HG03565 (cell line): ENCODE data around the gene KPRP.

Experiments used
- ATAC-seq: cut with Tn5 transposase; IDR thresholded peaks from one replicate; pipeline ENCODE4 v1.9.1; 2021; ENCODE audit warnings: mild to moderate bottlenecking, moderate library complexity; ENCODE audit not compliant: unreplicated experiment

The KPRP gene, protein sequence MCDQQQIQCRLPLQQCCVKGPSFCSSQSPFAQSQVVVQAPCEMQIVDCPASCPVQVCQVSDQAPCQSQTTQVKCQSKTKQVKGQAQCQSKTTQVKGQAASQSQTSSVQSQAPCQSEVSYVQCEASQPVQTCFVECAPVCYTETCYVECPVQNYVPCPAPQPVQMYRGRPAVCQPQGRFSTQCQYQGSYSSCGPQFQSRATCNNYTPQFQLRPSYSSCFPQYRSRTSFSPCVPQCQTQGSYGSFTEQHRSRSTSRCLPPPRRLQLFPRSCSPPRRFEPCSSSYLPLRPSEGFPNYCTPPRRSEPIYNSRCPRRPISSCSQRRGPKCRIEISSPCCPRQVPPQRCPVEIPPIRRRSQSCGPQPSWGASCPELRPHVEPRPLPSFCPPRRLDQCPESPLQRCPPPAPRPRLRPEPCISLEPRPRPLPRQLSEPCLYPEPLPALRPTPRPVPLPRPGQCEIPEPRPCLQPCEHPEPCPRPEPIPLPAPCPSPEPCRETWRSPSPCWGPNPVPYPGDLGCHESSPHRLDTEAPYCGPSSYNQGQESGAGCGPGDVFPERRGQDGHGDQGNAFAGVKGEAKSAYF

DNA sequence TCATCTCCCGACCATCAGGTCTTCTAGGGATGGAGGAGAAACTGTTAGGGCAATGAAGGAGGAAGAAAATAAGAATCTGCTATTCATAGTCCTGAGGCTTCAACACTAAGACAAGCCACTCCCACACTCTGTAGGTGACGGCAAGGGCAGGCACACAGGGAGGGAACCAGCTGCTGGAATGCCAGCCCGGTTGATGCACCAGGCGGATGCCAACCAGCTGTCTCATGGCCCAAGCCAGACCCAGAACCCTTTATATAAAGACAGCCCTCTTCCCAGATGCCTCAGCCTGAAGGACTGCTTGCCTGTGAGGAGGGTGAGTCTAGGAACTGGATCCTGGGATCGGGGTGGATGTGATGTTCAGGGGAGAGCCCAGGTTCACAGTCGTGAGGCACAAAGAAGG is at the start of gene KPRP:
KPRP (plus strand) TSS at position 279 of the 400 bp plus-strand sequence. CDS start 1,564 bp downstream, outside the sequence.
- no peak for ATAC-seq

DNA sequence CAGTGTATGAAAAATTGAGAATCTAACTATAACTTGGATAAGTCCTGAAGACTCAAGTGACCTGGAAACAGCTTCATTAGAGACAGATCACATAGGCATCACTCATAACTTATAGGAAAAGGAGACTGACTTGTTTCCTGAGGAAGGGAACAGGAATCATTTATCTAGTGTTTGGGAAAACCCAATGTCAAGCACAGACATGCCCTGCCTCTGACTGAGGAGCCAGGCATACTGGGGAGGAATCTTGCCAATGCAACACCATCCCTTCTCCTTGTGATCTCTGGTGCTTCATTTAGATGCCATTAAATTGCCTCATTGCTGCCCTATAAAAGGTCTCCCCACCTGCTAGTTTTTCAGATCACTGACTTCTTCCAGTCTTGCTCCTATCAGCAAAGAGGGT is 39.6 kb upstream of the KPRP start:
- no peak for ATAC-seq

DNA sequence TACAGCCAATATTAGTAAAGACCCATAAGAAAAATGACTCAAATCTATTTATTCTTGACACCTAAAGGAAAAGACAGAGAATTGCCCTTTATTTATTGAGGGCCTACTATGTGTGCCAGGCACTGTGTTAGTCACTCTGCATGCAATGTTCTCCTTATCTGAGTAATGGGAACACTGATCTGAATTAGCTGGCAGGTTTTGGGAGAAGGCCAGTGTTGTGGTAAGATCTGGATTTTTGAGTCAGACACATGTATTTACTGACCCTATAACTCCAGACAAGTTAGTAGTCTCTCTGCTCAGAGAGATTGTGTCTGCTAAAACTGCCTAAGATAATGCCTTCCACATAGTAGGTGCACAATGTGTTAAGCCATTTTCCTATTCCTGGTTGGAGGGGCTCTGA is 32.6 kb upstream of the KPRP start:
- ATAC-seq, result no peak

DNA sequence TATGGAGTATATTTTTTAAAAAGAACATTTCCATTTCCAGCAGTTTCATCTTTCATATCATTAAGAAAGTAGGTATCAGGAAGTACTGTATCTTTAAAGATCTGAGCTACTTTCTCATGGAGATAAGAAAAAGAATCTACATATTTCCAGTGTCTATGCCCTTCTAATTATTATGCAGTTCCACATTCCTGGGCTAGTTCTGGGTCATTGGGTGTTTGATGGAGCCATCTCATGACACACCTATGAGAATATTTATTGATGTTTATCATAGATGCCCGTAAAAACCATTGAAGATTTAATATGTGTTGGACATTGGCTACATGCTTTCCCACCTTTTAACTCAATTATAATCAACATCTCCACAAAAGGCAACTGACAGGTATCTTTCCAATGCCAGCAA is 28.8 kb upstream of the KPRP start:
- no peak for ATAC-seq

DNA sequence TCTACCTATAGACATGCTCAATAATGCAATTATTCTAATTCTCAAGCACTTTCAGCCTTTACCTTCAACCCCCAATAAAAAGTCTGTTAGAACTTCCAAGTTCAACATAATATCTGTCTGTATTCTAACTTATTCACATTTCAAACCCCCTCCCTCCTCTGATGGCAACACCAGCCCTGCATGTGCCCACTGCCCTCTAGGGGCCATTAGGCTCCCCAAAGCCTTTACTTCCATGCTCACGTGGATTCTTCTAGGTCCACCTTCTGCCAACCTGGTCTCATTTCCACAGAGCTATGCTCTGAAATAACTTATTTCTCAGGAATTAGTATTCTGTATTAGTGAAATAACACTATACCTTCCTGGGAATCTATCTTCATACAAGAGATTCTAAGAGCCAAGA is 22.2 kb upstream of the KPRP start:
- ATAC-seq, result no peak

DNA sequence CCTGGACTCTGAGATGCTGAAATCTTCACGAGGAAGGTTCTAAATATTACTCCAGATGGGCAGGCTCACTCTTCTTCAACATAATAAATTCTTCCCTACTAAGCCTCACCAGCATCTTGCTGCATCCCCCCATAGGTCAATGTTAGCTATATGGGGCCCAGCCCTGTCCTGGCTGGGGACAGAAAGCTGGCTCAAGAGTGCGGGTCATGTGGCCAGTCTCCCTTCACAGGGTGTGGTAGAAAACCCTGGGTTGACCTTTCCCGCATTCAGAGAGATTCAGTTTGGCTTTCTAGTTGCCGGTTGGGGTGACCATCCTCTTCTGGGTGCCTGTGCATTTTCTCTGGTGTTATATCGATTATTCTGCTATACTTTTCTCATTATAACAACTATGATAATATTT is 19.8 kb upstream of the KPRP start:
- ATAC-seq, result no peak

DNA sequence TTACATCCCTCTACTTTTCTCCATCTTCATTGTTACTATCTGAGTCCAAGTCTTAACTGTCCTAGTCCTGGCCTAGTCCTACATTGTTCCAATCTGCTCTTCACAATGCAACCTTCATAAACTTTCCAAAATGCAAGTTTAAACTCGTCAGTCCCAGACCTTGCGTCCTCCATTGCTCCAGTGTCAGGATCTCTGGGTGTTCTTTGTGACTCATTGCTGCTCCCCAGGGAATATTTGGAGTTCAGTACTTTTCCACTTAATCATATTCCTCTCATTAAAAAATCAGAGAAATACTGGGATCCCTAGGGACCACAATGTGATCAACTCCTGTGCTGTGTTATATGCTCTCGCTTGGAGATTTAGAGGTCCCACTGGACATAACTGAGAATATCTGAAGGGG is 18.0 kb upstream of the KPRP start:
- ATAC-seq, result no peak

DNA sequence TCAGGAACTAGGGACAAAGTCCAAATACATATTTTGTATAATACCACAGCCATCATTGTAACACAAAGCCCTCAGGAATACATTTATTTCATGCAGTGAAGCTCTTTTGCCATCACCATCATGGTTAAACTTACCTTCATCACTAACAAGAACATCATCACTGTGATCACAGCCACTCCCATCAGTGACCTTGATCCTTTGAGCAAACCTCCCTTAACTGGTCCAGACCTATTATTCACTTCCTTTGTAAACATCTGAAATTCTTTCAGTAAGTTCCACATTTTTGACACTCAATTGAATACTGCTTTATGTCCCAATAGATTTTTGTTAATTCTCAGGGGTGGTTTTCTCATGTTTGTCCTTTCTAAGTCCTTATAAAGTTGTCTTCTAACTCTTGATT is 16.2 kb upstream of the KPRP start:
- ATAC-seq, result no peak

DNA sequence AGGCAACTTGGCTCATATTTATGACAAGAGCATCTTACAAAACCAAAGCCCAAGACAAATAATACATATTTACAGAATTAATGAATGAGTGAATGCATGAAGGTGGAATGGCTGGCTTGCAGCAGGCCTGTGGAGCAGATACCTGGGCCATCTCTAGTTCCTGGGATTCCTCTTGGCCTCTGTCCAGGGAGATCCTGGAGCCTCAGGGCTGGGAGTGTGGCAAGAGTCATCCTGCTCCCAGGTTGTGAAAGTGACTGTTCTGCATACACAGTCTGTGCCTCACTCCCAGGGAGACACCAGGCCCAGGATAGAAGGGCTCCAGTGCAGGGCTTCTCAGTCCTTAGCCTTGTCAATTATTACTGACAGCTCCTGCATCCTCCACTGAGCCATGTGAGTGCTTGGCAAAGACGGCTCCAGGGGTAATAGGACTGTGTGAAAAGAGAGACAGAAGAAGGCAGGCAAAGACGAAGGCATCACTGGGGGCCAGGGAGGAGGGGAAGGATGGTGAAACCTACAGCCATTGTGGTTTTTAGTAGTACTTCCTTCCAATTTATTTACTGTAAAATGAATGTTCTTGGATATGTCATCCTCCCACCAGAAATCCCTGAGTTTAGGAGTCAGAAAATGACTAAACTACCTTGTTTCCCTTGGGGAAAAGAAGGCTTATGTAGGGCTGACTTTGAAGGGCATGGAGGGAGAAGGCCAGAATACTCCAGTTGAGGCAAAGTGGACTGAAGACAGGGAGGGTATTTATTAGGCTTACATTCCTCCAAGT is 14.3 kb upstream of the KPRP start:
- no peak for ATAC-seq

DNA sequence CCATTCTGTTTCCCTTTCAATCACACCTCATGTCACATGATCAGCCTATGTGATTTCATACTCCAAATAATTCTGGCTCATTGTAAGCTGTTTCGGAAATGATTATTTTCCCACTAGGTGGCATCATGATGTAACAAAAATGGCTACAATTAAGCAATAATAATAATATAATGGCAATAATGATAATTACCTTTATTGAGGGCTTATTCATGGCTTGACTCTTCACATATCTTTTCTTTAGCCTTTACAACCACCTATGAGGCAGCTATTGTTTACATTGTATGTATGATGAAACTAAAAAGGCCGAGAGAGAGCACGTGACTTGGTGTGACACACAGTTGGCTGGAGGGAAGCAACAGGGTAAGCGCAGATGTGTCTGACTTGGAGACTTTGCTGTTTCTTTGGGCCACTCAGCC is 12.5 kb upstream of the KPRP start:
- no peak for ATAC-seq

DNA sequence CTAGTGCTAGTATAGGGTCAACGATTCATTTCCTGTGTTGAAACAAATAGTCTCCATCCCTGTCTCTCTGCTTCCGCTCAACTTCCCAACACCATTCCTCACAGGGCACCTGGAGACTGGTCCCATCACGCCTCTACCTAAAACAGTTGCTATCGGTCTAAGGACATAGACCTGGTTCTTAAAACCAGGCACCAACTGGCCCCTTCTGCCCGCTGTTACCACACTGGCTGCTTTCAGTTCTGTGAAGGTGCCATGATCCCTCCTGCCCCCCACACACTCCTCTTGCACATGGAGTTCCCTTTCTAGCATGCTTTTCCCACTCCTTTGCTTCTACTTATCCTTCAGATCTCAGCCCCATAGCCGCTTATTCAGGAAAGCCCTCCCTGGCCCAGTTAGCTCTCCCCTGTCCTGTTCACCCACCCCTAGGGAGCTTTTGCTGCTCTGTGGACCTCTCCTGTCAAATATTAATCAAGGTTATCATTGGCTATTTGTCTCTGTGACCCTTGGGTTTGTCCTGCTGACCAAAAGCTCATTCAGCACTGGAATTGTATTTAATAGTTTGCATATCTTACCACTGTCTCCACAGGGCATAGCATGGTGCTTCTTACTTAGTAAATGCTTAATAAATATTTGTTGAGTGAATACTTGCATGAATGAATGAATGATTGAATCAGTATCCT is 11.9 kb upstream of the KPRP start:
- no peak for ATAC-seq

DNA sequence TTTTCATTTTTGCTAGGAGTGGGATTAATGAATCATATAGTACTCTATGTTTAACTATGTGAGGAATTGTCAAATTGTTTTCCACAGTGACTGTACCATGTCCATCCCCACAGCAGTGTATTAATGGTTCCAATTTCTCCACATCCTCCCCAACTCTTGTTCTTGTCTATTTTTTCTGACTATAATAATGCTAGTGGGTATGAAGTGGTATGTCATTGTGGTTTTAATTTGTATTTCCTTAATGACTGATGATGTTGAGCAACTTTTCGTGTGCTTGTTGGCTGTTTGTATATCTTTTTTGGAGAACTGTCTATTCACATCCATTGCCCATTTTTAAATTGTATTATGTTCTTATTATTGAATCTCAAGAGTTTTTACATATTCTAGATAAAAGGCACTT is 10.0 kb upstream of the KPRP start:
- no peak for ATAC-seq

DNA sequence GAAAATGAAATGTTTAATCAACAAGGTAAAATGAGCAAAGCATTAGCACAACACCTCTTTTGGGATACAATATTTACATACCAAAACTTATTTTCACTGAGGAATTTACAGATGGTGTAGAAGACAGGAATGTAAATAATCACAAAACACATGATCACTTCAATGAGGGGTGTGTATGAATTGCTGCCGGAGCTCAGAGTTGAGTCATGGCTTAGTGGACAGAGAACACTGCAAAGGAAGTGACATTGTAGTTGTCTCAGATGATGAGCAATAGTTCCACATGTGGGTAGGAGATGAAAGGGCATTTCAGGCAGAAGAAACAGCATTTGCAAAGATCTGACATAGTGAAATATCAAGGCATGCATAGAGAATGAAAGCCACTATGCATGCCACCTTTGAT is 5.6 kb upstream of the KPRP start:
- ATAC-seq, result no peak

DNA sequence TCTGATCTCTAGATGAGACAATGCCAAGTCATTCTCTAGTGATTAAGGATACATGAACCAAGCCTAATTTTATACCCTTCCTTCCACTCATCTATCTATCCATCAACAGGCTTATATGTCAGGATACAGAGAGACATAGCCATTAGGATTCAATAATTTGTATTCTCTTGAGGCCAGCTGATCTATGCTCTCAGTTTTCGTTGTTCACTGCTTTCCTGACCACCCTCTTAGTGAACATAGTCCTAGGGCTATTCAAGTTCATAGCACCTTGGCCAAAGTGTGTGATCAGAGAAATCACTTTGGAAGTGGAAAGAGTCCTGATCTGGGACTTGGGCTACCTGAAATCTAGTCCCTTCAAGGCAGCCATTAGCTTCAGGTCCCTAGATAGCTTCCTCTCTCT is 4.2 kb upstream of the KPRP start:
- no peak for ATAC-seq

DNA sequence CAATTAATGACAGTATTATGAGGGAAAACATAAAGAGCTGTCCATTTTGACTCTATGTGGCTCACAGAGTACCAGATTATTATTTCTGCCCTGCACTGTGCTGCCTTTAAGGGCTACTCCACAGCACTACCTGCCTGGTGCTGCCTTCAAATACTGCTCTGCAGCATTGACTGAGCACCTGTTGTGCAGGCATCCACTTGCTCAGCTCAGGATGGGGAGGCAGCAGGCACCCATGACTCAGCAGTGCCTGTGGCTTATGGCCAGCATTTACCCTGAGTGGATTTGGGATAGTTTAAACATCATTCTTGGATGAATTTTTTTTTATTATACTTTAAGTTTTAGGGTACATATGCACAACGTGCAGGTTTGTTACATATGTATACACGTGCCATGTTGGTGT is 953 bp upstream of the KPRP start:
- no peak for ATAC-seq

DNA sequence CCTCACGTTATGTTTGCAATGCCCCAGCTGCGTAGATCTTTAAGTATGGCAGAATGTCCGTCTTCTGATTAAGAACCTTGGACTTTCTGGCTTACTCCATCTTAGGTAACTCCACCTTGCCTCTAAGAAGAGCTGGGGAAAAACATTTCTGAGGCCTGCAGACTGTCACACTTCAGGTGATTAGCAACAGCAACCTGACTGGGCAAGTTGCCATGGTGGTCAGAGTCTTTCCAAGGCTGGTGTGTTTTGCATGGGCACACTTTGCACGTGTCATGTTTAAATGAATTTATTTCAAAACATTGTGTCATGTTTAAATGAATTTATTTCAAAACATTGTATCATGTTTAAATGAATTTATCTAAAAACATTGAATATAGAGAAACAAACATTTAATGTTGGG is 811 bp downstream of the KPRP start:
- ATAC-seq, result no peak

DNA sequence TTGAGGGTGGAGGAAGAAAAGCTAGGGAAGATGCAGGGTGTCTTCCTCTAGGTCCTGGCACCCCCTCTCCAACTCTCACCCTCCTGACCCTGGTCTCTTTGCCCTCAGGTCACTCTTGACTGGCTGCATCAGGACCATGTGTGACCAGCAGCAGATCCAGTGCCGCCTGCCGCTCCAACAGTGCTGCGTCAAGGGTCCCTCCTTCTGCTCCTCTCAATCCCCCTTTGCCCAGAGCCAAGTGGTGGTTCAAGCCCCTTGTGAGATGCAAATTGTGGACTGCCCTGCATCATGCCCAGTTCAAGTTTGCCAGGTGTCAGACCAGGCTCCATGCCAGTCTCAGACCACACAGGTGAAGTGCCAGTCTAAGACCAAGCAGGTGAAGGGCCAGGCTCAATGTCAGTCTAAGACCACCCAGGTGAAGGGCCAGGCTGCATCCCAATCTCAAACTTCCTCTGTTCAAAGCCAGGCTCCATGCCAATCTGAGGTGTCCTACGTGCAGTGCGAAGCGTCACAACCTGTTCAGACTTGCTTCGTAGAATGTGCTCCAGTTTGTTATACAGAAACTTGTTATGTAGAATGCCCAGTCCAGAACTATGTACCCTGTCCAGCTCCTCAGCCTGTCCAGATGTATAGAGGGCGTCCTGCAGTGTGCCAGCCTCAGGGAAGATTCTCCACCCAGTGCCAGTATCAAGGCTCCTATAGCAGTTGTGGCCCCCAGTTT is 1.8 kb downstream of the KPRP start:
- no peak for ATAC-seq

DNA sequence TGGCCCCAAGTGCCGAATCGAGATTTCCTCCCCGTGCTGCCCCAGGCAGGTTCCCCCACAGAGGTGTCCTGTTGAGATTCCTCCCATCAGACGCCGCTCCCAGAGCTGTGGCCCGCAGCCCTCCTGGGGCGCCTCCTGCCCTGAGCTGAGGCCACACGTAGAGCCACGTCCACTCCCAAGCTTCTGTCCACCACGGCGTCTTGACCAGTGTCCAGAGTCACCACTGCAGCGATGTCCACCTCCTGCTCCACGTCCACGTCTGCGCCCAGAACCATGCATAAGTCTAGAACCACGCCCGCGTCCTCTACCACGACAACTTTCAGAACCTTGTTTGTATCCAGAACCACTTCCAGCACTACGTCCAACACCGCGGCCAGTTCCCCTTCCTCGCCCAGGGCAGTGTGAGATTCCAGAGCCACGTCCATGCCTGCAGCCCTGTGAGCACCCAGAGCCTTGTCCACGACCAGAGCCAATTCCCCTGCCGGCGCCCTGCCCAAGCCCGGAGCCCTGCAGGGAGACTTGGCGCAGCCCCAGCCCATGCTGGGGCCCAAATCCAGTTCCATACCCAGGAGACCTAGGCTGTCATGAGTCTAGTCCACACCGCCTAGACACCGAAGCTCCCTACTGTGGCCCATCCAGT is 2.8 kb downstream of the KPRP start:
- no peak for ATAC-seq

DNA sequence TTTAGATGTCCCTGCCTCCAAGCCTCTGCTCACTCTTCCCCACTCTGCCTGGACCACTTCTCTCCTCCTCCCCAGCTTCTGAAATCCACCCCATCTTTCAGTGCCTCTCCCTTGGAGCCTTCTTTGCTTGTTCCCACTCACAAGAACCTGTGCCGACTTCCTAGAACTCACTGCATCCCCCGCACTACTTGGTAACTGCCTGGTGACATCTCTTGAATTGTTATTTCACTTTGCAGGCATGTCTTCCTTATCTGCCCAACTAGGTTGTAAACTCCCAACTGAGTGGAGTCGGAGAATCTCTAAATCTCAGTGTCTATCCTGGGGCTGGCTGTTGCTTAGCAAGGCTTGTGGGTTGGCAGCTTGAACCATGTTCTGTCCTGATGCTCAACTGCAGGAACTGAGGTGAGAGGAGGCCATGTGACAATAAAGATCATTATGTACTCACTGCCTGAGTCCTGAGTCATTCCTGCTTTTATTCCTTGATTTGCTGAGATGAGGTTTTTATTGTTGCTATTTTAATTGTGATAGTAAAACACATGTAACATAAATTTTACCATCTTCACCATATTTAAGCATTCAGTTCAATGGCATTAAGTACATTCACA is 3.9 kb downstream of the KPRP start:
- no peak for ATAC-seq
